T-cell (primary cell): Measurements from ENCODE around the gene LMO2. TPM values are rescaled to one million over a fixed set of nuclear protein-coding genes. Genes with fewer than 3 reads are reported as not detected.

ENCODE experiments used
- ATAC-seq, 4 experiments: fragments of 200-7000 bp in 3 of 4; fragments of 150-1000 bp in 1 of 4; cut with Tn5 transposase; replicated peaks in 1 of 4; 1 replicate in 3 of 4; 2 replicates in 1 of 4; pipeline ENCODE4 v1.10.0; 2021; ENCODE audit warnings: moderate library complexity in 3 of 4, mild to moderate bottlenecking in 2 of 4, moderate number of reproducible peaks in 1 of 4
- CTCF ChIA-PET, 2 donors: fragments of 300-600 bp; sonication (Branson Sonifier 250); formaldehyde crosslinking; loops; one replicate each; lab custom pipeline; 2022; ENCODE audit warnings: antibody characterized with exemption in 2 of 2; lab: Charles Lee
- POLR2A ChIA-PET, 2 donors: fragments of 300-600 bp; sonication (Branson Sonifier 250); formaldehyde crosslinking; loops; one replicate each; lab custom pipeline; 2022; ENCODE audit warnings: antibody characterized with exemption in 2 of 2; lab: Charles Lee
- DNase-seq, 35 experiments: peaks; one replicate each; pipeline versions ENCODE4 v3.0.0 to v3.0.0-alpha.2; 2013 to 2023
- H3K27ac ChIP-seq: one replicate; pipeline ENCODE4 v1.5.1; 2013; ENCODE audit warnings: low read length
- H3K27me3 ChIP-seq, 2 experiments: replicated peaks in 1 of 2; 1 replicate in 1 of 2; 2 replicates in 1 of 2; pipeline versions ENCODE4 v1.6.1 to v1.7.0; 2013; ENCODE audit warnings: low read length in 1 of 2, mixed read lengths in 1 of 2; ENCODE audit not compliant: control insufficient read depth in 2 of 2, insufficient read depth in 2 of 2; ENCODE audit errors: extremely low read depth in 1 of 2
- H3K36me3 ChIP-seq, 2 donors: 1 replicate in 1 of 2; 2 replicates in 1 of 2; pipeline versions ENCODE4 v1.6.1 to v1.7.0; 2013; ENCODE audit warnings: low read length in 1 of 2; ENCODE audit not compliant: control insufficient read depth in 2 of 2, insufficient read depth in 1 of 2; ENCODE audit errors: extremely low read depth in 1 of 2
- H3K4me1 ChIP-seq, 2 experiments: 1 replicate in 1 of 2; 2 replicates in 1 of 2; pipeline versions ENCODE4 v1.6.1 to v1.7.0; 2013; ENCODE audit warnings: low read length in 2 of 2, mixed read lengths in 1 of 2; ENCODE audit not compliant: insufficient read depth in 2 of 2, control insufficient read depth in 1 of 2; ENCODE audit errors: extremely low read depth in 1 of 2
- H3K4me3 ChIP-seq, 2 donors: 1 replicate in 1 of 2; 2 replicates in 1 of 2; pipeline versions ENCODE4 v1.5.1 to v1.7.0; 2013; ENCODE audit warnings: mild to moderate bottlenecking in 2 of 2, low read length in 1 of 2, moderate library complexity in 1 of 2; ENCODE audit not compliant: control insufficient read depth in 1 of 2; ENCODE audit errors: extremely low read depth in 1 of 2
- H3K9me3 ChIP-seq: 2 replicates; pipeline ENCODE4 v1.7.0; 2013
- H3K27ac Mint-ChIP-seq, 2 donors: one replicate each; pipeline ENCODE4 v1.8.0; 2020 to 2021; ENCODE audit warnings: mild to moderate bottlenecking in 2 of 2, mixed read lengths in 2 of 2
- H3K27me3 Mint-ChIP-seq, 2 donors: one replicate each; pipeline ENCODE4 v1.8.0; 2021 to 2022; ENCODE audit warnings: mixed read lengths in 2 of 2
- H3K36me3 Mint-ChIP-seq: one replicate; pipeline ENCODE4 v1.8.0; 2021; ENCODE audit warnings: mixed read lengths
- H3K4me1 Mint-ChIP-seq, 3 donors: one replicate each; pipeline ENCODE4 v1.8.0; 2020 to 2022; ENCODE audit warnings: mixed read lengths in 3 of 3, mild to moderate bottlenecking in 1 of 3
- H3K4me3 Mint-ChIP-seq, 3 donors: one replicate each; pipeline ENCODE4 v1.8.0; 2020 to 2022; ENCODE audit warnings: mild to moderate bottlenecking in 3 of 3, mixed read lengths in 3 of 3, moderate library complexity in 3 of 3
- H3K9me3 Mint-ChIP-seq, 3 donors: one replicate each; pipeline ENCODE4 v1.8.0; 2020 to 2022; ENCODE audit warnings: mixed read lengths in 3 of 3
- WGBS: methylation state at CpG from one replicate; pipeline ENCODE4 v1.1.5; 2013; ENCODE audit warnings: missing lambda C conversion rate; ENCODE audit not compliant: insufficient coverage; 5-methylcytosine and 5-hydroxymethylcytosine counted together
- total RNA-seq, 35 experiments: library from RNA in 6 of 35; stranded (reverse) in 6 of 35; fragments of 120-200 nt in 1 of 35; gene quantifications; one replicate each; pipeline versions ENCODE4 v1.2.1 to v1.2.4 and lab custom pipeline; 2013 to 2026

Gene LMO2
- total RNA-seq, 5 donors from 2014 or later (not counting 1 experiment from before 2014, with no cell fraction given), result 0.85 to 2.7 (median 1.6) TPM

- ATAC-seq (no peak), DNase-seq (no peak)
- Histone ChIP-seq H3K9me3 (no peaks in the 10 kb centered on the region), H3K4me3 (no peak overlapping the region), H3K27ac (no peak overlapping the region), H3K36me3 (no peaks in the 10 kb centered on the region), H3K27me3 (peaks cover 0 to 39% of the 10 kb centered on the region in 2 experiments), H3K4me1 (no peaks in the 10 kb centered on the region)
- no peaks in the 10 kb centered on the region for H3K4me1 Mint-ChIP-seq
- WGBS, result 100% methylated on average over 1 of the region's 9 CpGs
- no peak overlapping the region for H3K27ac Mint-ChIP-seq
- ChIA-PET CTCF (interaction anchor here in 1 of 2 donors (1.1 to 1.6 kb wide), 2 partner anchors 11 to 16 kb away, joined by 3 to 6 read pairs; no protein-coding TSS in a partner anchor), POLR2A (no interaction called here)
- peaks cover 65 to 69% of the 10 kb centered on the region in 2 donors for H3K27me3 Mint-ChIP-seq
- H3K4me3 Mint-ChIP-seq, result no peak overlapping the region
- H3K36me3 Mint-ChIP-seq, result no peaks in the 10 kb centered on the region
- H3K9me3 Mint-ChIP-seq, result no peaks in the 10 kb centered on the region
Observed at GRCh38 chr11:33879375-33879774, 12.5 kb downstream of the LMO2 start.

DNA sequence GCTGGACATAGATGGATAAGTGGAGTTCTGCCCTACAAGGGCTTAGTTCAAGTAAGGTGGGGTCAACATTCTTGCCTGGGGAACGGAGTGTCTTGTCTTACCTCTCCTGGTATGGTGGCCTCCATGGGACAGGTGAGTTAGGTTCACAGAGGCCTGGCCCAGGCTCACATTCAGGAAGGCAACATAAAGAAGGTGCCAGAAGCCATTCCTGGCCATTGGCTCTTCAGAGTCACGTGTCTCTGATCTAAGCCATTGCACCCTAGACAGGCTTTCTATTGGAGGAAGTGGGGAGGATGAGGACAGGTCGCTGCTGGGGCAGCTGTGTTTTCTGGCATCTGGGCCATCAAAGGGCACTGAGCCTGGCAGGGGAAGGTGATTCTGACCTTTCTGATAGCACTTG lies 14.8 kb downstream of the LMO2 start:
- Mint-ChIP-seq H3K27ac (no peak overlapping the region), H3K9me3 (no peaks in the 10 kb centered on the region), H3K27me3 (peaks cover 52 to 67% of the 10 kb centered on the region in 2 donors), H3K4me3 (no peak overlapping the region), H3K36me3 (no peaks in the 10 kb centered on the region), H3K4me1 (no peaks in the 10 kb centered on the region)
- POLR2A ChIA-PET, result interaction anchor here in 1 of 2 donors (0.7 kb wide), 1 partner anchor 773 kb away, joined by 3 read pairs; no protein-coding TSS in a partner anchor
- H3K36me3 ChIP-seq, result no peaks in the 10 kb centered on the region
- no peak overlapping the region for H3K27ac ChIP-seq
- 68% methylated on average over 3 of the region's 3 CpGs for WGBS
- DNase-seq (no peak), ATAC-seq (no peak)
- no peaks in the 10 kb centered on the region for H3K4me1 ChIP-seq
- H3K4me3 ChIP-seq, result no peak overlapping the region
- CTCF ChIA-PET, result no interaction called here
- peaks cover 0 to 37% of the 10 kb centered on the region in 2 experiments for H3K27me3 ChIP-seq
- H3K9me3 ChIP-seq, result no peaks in the 10 kb centered on the region

GRCh38 chr11:33875621-33876294 lies 16.1 kb downstream of the LMO2 start:
- no peak for DNase-seq
- H3K9me3 ChIP-seq, result no peaks in the 10 kb centered on the region
- Mint-ChIP-seq H3K4me1 (peaks cover 0 to 3% (median 1%) of the 10 kb centered on the region in 3 donors), H3K27ac (no peak overlapping the region), H3K36me3 (no peaks in the 10 kb centered on the region), H3K4me3 (no peak overlapping the region), H3K9me3 (no peaks in the 10 kb centered on the region), H3K27me3 (peaks cover 53 to 66% of the 10 kb centered on the region in 2 donors)
- H3K27me3 ChIP-seq, result peaks cover 0 to 39% of the 10 kb centered on the region in 2 experiments
- H3K27ac ChIP-seq, result no peak overlapping the region
- H3K36me3 ChIP-seq, result no peaks in the 10 kb centered on the region
- H3K4me3 ChIP-seq, result no peak overlapping the region
- POLR2A ChIA-PET, result no interaction called here
- WGBS, result 100% methylated on average over 1 of the region's 2 CpGs
- ATAC-seq, result no peak
- peaks cover under 1 to 1% of the 10 kb centered on the region in 2 experiments for H3K4me1 ChIP-seq
- CTCF ChIA-PET, result interaction anchor here (0.6 to 0.7 kb wide), 2 partner anchors 47 to 228 kb away, joined by 4 to 6 read pairs; no protein-coding TSS in a partner anchor

DNA sequence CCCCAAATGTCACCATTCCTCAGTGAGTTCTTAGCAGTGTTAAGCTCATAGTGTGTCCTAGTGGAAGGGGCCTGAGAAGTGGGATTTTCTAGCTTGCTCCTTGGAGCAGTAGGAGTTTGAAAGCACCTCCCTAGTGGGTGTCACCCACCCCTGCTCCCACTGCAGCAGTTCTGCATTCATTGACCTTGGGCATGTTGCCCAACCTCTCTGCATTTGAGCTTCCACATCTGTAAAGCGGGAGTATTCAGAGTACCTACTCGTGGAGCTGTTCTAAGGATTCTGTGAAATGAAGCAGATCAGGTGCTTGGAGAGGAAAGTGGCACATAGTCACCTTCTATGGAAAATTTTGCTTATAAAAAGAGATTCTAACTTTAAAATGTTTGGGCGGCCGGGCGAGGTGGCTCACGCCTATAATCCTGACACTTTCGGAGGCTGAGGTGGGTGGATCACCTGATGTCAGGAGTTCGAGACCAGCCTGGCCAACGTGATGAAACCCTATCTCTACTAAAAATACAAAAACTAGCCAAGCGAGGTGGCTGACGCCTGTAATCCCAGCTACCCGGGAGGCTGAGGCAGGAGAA lies 16.9 kb downstream of the LMO2 start:
- Mint-ChIP-seq H3K9me3 (no peaks in the 10 kb centered on the region), H3K27ac (no peak overlapping the region), H3K36me3 (no peaks in the 10 kb centered on the region), H3K27me3 (peaks cover 57 to 68% of the 10 kb centered on the region in 2 donors), H3K4me1 (peaks cover 2 to 8% (median 5%) of the 10 kb centered on the region in 3 donors), H3K4me3 (no peak overlapping the region)
- ChIA-PET CTCF (interaction anchor here in 1 of 2 donors (0.5 to 0.7 kb wide), 2 partner anchors 48 to 50 kb away, joined by 3 to 6 read pairs; no protein-coding TSS in a partner anchor), POLR2A (interaction anchor here (0.6 kb wide), 2 partner anchors 21 to 45 kb away, joined by 3 to 7 read pairs; no protein-coding TSS in a partner anchor)
- H3K4me3 ChIP-seq, result no peak overlapping the region
- DNase-seq (no peak), ATAC-seq (no peak)
- H3K4me1 ChIP-seq, result peaks cover 2 to 8% of the 10 kb centered on the region in 2 experiments
- no peak overlapping the region for H3K27ac ChIP-seq
- WGBS, result 90% methylated on average over 5 of the region's 12 CpGs
- H3K27me3 ChIP-seq, result peaks cover 0 to 46% of the 10 kb centered on the region in 2 experiments
- no peaks in the 10 kb centered on the region for H3K36me3 ChIP-seq
- H3K9me3 ChIP-seq, result no peaks in the 10 kb centered on the region

- Mint-ChIP-seq H3K9me3 (no peaks in the 10 kb centered on the region), H3K4me3 (no peak overlapping the region), H3K4me1 (peaks cover 6 to 11% (median 8%) of the 10 kb centered on the region in 3 donors), H3K36me3 (no peaks in the 10 kb centered on the region), H3K27ac (no peak overlapping the region), H3K27me3 (peaks cover 57 to 66% of the 10 kb centered on the region in 2 donors)
- DNase-seq (no peak), ATAC-seq (no peak)
- Histone ChIP-seq H3K36me3 (no peaks in the 10 kb centered on the region), H3K4me3 (no peak overlapping the region), H3K27ac (no peak overlapping the region), H3K9me3 (no peaks in the 10 kb centered on the region), H3K4me1 (peaks cover 2 to 10% of the 10 kb centered on the region in 2 experiments), H3K27me3 (peaks cover 0 to 49% of the 10 kb centered on the region in 2 experiments)
- WGBS, result 72% methylated on average over 3 of the region's 3 CpGs
- POLR2A ChIA-PET, result interaction anchor here (0.6 kb wide), 2 partner anchors 20 to 45 kb away, joined by 3 to 7 read pairs; no protein-coding TSS in a partner anchor
- CTCF ChIA-PET, result interaction anchor here in 1 of 2 donors (0.5 kb wide), 1 partner anchor 49 kb away, joined by 3 read pairs; no protein-coding TSS in a partner anchor
Observed at GRCh38 chr11:33874433-33874832, 17.4 kb downstream of the LMO2 start.
